ENCODE results near the gene TREH. TPM values are rescaled to one million over a fixed set of nuclear protein-coding genes. Genes with fewer than 3 reads are reported as not detected.
A peak's percentile ranks its signal among the peaks of the same experiment; 100 is the strongest.

TREH gene
- total RNA-seq, 1 donor from 2014 or later: not detected

DNA sequence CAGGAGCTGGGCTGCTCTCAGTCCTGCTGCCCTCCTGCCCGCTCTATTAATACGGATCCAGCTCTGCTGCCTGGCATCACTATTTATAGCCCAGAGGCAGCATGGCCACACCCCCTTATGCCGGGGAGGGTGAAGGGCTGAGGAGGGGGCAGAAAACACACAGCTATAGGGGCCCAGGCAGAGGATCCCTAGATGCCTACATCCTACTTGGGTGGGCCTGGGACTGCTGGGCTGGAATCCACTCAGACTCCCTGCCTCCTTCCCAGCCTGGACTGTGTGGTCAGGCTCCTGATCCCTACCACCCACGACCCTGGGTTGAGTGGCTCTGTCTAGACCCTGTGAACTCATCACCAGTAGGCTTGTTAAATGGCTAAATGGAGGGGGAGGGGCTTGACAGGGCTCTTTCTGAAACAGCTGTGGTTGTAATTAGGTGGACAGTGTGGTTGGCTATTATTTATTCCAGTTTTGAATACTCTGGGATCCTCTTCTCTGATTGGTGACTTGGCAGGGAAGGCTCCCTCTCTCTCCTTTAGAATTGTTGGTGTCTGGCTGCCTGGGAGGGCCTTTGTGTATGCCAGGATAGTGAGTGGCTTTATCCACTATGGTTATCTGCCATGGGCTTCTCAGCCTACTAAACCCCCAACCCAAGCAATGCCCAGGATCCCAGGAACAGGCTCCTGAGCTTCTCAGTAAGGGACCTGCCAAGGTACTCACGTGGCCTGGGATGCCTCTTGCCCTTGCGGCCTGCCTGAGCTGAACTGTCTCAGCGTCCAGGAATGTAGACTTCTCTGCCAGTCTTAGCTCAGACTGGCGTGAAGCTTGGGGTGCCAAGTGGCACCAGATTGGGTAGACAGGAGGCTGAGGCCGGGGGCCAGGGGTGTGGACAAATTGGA lies 56.8 kb downstream of the TREH start:
- no peaks in the 10 kb centered on the region for H3K36me3 Mint-ChIP-seq (ENCODE audit: unreplicated experiment)
- peaks cover 8% of the 10 kb centered on the region for H3K27me3 Mint-ChIP-seq (ENCODE audit: unreplicated experiment)
- TF ChIP-seq, protein P1, sequence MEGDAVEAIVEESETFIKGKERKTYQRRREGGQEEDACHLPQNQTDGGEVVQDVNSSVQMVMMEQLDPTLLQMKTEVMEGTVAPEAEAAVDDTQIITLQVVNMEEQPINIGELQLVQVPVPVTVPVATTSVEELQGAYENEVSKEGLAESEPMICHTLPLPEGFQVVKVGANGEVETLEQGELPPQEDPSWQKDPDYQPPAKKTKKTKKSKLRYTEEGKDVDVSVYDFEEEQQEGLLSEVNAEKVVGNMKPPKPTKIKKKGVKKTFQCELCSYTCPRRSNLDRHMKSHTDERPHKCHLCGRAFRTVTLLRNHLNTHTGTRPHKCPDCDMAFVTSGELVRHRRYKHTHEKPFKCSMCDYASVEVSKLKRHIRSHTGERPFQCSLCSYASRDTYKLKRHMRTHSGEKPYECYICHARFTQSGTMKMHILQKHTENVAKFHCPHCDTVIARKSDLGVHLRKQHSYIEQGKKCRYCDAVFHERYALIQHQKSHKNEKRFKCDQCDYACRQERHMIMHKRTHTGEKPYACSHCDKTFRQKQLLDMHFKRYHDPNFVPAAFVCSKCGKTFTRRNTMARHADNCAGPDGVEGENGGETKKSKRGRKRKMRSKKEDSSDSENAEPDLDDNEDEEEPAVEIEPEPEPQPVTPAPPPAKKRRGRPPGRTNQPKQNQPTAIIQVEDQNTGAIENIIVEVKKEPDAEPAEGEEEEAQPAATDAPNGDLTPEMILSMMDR (IDR thresholded peaks at IDR 0.05; ENCODE audit: partially characterized antibody, unreplicated experiment): no peak
- H3K4me3 Mint-ChIP-seq (ENCODE audit: unreplicated experiment): peak overlapping the region; percentile 93
- peak overlapping the region; percentile 22 for H3K27ac Mint-ChIP-seq (ENCODE audit: unreplicated experiment)
- H3K4me1 Mint-ChIP-seq (ENCODE audit: low read depth, unreplicated experiment): peaks cover 6% of the 10 kb centered on the region
- no peak for DNase-seq
- no peaks in the 10 kb centered on the region for H3K9me3 Mint-ChIP-seq (ENCODE audit: unreplicated experiment)

DNA sequence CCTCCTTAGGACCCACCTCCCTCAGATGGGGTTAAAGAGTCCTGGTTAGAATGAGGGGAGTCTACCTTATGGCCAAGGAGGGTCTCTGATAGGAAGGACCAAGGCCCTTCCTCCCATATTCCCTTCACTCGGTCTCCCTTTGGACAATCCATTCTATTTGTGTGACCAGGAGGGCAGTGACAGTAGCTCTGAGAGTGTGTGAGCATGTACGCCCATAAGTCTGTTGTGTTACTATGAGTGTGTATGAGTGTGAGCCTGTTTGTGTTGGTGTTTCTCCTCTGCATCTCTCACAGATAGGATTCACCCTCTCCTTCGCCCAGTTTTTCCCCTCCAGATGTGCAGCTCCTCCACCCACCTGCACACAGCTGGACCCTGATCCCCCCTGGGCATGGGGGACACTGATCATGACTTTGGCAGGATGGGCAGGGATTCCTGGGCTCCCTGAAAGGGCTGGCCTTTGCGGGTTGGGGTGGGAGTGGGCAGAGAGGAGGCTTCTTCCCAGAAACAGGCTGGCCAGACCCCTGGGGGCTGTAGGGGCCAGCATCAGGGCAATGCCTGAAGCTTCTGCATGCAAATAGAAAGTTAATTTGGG lies 57.6 kb downstream of the TREH start:
- peaks cover 8% of the 10 kb centered on the region for H3K27me3 Mint-ChIP-seq (ENCODE audit: unreplicated experiment)
- no peaks in the 10 kb centered on the region for H3K36me3 Mint-ChIP-seq (ENCODE audit: unreplicated experiment)
- H3K27ac Mint-ChIP-seq (ENCODE audit: unreplicated experiment): peak overlapping the region; percentile 75
- H3K4me1 Mint-ChIP-seq (ENCODE audit: low read depth, unreplicated experiment): peaks cover 6% of the 10 kb centered on the region
- H3K9me3 Mint-ChIP-seq (ENCODE audit: unreplicated experiment): no peaks in the 10 kb centered on the region
- TF ChIP-seq, protein P1 (IDR thresholded peaks at IDR 0.05; ENCODE audit: partially characterized antibody, unreplicated experiment): no peak
- peak; percentile 22 for DNase-seq
- H3K4me3 Mint-ChIP-seq (ENCODE audit: unreplicated experiment): peak overlapping the region; percentile 93

DNA sequence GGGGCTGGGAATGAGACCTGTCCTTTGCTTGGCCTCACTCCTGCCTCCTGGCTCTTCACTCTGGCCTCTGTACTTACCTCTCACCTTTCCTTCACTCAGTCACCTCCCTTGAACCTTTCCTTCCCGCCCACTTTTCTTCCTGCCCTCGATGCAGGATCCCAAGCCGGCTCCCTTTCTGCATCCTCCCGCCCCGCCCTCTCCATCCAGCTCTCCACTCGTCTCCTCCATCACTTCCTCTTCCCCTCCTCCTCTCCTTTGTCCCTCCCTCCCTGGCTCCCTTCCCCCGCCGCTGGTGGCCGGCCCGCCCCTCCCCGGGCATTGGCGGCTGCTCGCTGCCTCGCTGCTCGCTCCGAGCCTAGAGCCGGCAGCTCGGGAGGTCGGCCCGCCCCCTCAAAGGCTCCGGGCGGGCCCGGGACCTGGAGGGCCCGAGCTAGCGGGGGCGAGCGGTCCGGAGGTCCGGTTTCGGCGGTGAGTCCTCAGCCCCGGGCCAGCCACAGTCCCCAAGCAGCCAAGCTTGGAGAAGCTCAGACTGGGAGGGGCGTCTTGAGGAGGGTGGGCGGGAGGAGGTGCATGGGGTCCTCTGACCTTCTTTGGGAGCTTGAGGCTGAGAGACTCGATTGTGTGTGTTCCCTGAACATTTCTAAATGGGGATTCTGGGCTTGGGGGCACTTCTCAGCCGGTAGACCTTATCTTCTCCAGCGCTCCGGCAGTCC lies 58.2 kb downstream of the TREH start:
- Mint-ChIP-seq H3K9me3 (ENCODE audit: unreplicated experiment) (no peaks in the 10 kb centered on the region), H3K27me3 (ENCODE audit: unreplicated experiment) (peaks cover 10% of the 10 kb centered on the region), H3K27ac (ENCODE audit: unreplicated experiment) (peak overlapping the region; percentile 90), H3K4me3 (ENCODE audit: unreplicated experiment) (peak overlapping the region; percentile 93), H3K4me1 (ENCODE audit: low read depth, unreplicated experiment) (peaks cover 6% of the 10 kb centered on the region), H3K36me3 (ENCODE audit: unreplicated experiment) (no peaks in the 10 kb centered on the region)
- DNase-seq: peak; percentile 91
- TF ChIP-seq, protein P1 (IDR thresholded peaks at IDR 0.05; ENCODE audit: partially characterized antibody, unreplicated experiment): no peak

DNA sequence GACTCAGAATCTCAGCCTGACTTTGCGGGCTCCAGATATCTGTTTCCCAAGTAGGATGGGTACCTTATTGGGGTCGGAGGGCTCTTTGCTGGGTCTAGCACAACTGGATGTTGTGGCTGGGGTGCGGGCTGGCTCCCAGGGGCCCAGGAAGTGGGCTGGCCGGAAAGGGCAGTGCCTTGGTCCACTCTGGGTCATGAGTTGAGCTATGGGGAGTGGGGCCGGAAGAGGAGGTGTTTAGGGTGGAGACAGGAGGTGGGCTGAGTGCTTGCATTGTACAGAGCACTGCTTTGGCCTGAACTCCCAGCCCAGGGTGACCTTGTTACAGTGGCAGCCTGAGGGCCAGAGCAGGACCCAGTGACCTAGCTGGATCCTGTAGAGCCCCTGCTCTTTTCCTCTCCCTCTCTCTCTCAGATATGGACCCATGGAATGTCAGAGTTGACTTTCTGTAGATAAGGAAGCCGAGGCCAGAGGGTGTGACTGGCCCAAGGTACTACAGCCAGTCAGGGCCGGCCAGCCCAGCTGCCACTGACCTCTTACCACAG lies 58.9 kb downstream of the TREH start:
- Mint-ChIP-seq H3K9me3 (ENCODE audit: unreplicated experiment) (no peaks in the 10 kb centered on the region), H3K4me3 (ENCODE audit: unreplicated experiment) (peak overlapping the region; percentile 89), H3K36me3 (ENCODE audit: unreplicated experiment) (no peaks in the 10 kb centered on the region), H3K27me3 (ENCODE audit: unreplicated experiment) (peaks cover 12% of the 10 kb centered on the region), H3K4me1 (ENCODE audit: low read depth, unreplicated experiment) (peaks cover 10% of the 10 kb centered on the region), H3K27ac (ENCODE audit: unreplicated experiment) (peak overlapping the region; percentile 90)
- peak; percentile 10 for DNase-seq
- TF ChIP-seq, protein P1 (IDR thresholded peaks at IDR 0.05; ENCODE audit: partially characterized antibody, unreplicated experiment): no peak

Measured in glutamatergic neuron (in vitro differentiated cells).